Bronchial epithelial cell (primary cell): ENCODE measurements around the gene APMAP. TPM values are rescaled to one million over a fixed set of nuclear protein-coding genes. Genes with fewer than 3 reads are reported as not detected.
"Not testable (repeated sequence)": the region's sequence is repeated elsewhere in the genome, so short reads cannot be mapped to it uniquely, and the experiment has no call there.

Experiments
- DNase-seq: peaks from one replicate; pipeline ENCODE4 v3.0.0-alpha.2; 2010; ENCODE audit warnings: low read depth
- FAIRE-seq: peaks from 2 replicates; lab custom pipeline; 2011; peaks lifted over from hg19 to GRCh38; lab: Jason Lieb, UNC
- H3K27me3 ChIP-seq: 2 replicates; pipeline ENCODE4 v1.5.1; 2011; ENCODE audit warnings: low read length; ENCODE audit not compliant: control insufficient read depth, insufficient read depth
- H3K36me3 ChIP-seq: 2 replicates; pipeline ENCODE4 v1.5.1; 2011; ENCODE audit warnings: low read length; ENCODE audit not compliant: control insufficient read depth, insufficient read depth
- H3K4me3 ChIP-seq: 2 replicates; pipeline ENCODE4 v1.5.1; 2011; ENCODE audit warnings: mild to moderate bottlenecking, low read depth, low read length, control low read depth
- CTCF ChIP-seq: IDR thresholded peaks from 2 replicates; pipeline ENCODE4 v1.5.1; 2011; ENCODE audit warnings: mild to moderate bottlenecking, moderate library complexity, low read length, control low read depth, inconsistent platforms; ENCODE audit not compliant: insufficient read depth, severe bottlenecking
- total RNA-seq: library from RNA; depleted of rRNA; stranded (reverse); fragments of >200 nt; gene quantifications from 2 replicates; pipeline ENCODE4 v1.2.1, GENCODE V29; 2014

The APMAP gene
- total RNA-seq, 1 donor from 2014 or later: 207 TPM

- Histone ChIP-seq H3K36me3 (no peaks in the 10 kb centered on the region), H3K27me3 (no peaks in the 10 kb centered on the region), H3K4me3 (no peak overlapping the region)
- no peak for TF ChIP-seq CTCF
- no peak for FAIRE-seq
- DNase-seq: no peak
These were observed 57.4 kb downstream of the APMAP start for GRCh38 chr20:24935140-24935539.

GRCh38 chr20:24934716-24935115 is 57.8 kb downstream of the APMAP start:
- no peak for FAIRE-seq
- DNase-seq: no peak
- no peak overlapping the region for H3K4me3 ChIP-seq
- no peak for TF ChIP-seq CTCF
- H3K27me3 ChIP-seq: no peaks in the 10 kb centered on the region
- no peaks in the 10 kb centered on the region for H3K36me3 ChIP-seq

- FAIRE-seq: no peak
- Histone ChIP-seq H3K4me3 (no peak overlapping the region), H3K36me3 (no peaks in the 10 kb centered on the region), H3K27me3 (no peaks in the 10 kb centered on the region)
- TF ChIP-seq CTCF: no peak
- DNase-seq: no peak
These were observed 58.4 kb downstream of the APMAP start for GRCh38 chr20:24934101-24934661.

- no peak overlapping the region for H3K4me3 ChIP-seq
- peak; percentile 55 for FAIRE-seq
- no peaks in the 10 kb centered on the region for H3K27me3 ChIP-seq
- no peak for TF ChIP-seq CTCF
- DNase-seq: no peak
- no peaks in the 10 kb centered on the region for H3K36me3 ChIP-seq
These were observed 59.2 kb downstream of the APMAP start for GRCh38 chr20:24933266-24933908.

GRCh38 chr20:24931893-24932292 is 60.7 kb downstream of the APMAP start:
- not testable (repeated sequence) for FAIRE-seq, H3K27me3 ChIP-seq, H3K36me3 ChIP-seq, H3K4me3 ChIP-seq
- peak; percentile 14 for DNase-seq

- H3K36me3 ChIP-seq, FAIRE-seq, H3K27me3 ChIP-seq: not testable (repeated sequence)
- peak; percentile 56 for TF ChIP-seq CTCF
- H3K4me3 ChIP-seq: peak overlapping the region; percentile 45
- DNase-seq: peak; percentile 22
These were observed 61.5 kb downstream of the APMAP start for GRCh38 chr20:24930724-24931688.

GRCh38 chr20:24929867-24930723 is 62.5 kb downstream of the APMAP start:
- peak overlapping the region; percentile 45 for H3K4me3 ChIP-seq
- DNase-seq (peak; percentile 98), FAIRE-seq (peak; percentile 95)
- H3K36me3 ChIP-seq, H3K27me3 ChIP-seq: not testable (repeated sequence)

GRCh38 chr20:24929259-24929658 is 63.3 kb downstream of the APMAP start:
- FAIRE-seq: not testable (repeated sequence)

More at GRCh38 chr20:24929259-24929658, 63.3 kb downstream of the APMAP start:
- not testable (repeated sequence) for H3K36me3 ChIP-seq, H3K4me3 ChIP-seq, H3K27me3 ChIP-seq, DNase-seq
